Renal cortex interstitium (tissue), 11 donors: ENCODE measurements around the gene AFTPH. TPM values are rescaled to one million over a fixed set of nuclear protein-coding genes. Genes with fewer than 3 reads are reported as not detected.

Source experiments
- DNase-seq, 11 donors: peaks; one replicate each; pipeline ENCODE4 v3.0.0-alpha.2; 2013; ENCODE audit warnings: low read depth in 9 of 11, low spot score in 4 of 11; ENCODE audit errors: extremely low read depth in 1 of 11
- polyA plus RNA-seq, 3 donors: library from polyadenylated mRNA; unstranded; fragments of 120-200 nt; gene quantifications; one replicate each; pipeline ENCODE4 v1.2.1, GENCODE V29; 2013; ENCODE audit not compliant: insufficient read length in 3 of 3

AFTPH gene
- polyA plus RNA-seq, 3 donors: 62.6 to 83.4 (median 68.0) TPM

GRCh38 chr2:64635976-64636911 lies 112.1 kb downstream of the AFTPH start:
- DNase-seq: no peak

DNA sequence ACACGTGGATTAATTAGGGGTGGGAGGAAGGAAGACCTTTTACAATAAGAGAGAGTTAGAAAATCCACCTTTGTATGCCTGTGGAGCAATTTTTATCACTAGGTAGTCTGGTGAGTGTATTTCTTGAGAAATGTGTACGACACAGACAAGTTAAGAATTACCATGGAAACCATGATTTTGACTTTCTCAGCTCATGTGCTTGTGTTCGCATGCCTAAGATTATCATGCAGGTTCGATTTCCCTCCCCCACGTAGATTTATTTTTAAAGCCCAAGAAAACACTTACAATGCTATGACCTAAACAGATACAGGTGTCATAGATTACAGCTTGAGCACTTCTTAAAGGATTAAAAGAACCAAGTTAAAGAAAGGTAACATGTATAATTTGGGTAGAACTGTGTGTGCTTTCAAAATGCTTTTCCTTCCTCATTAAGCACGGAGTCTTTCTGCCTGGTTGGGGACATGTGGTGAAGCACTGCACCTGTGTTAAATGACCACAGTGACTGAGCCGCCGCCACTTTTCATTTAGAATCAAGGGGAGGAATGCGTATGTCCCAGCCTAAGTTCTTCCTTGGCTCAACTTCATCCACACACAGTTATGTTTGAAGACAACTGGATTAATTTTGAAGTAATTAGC lies 113.0 kb downstream of the AFTPH start:
- DNase-seq: no peak

GRCh38 chr2:64637931-64638330 lies 113.8 kb downstream of the AFTPH start:
- DNase-seq: no peak

DNA sequence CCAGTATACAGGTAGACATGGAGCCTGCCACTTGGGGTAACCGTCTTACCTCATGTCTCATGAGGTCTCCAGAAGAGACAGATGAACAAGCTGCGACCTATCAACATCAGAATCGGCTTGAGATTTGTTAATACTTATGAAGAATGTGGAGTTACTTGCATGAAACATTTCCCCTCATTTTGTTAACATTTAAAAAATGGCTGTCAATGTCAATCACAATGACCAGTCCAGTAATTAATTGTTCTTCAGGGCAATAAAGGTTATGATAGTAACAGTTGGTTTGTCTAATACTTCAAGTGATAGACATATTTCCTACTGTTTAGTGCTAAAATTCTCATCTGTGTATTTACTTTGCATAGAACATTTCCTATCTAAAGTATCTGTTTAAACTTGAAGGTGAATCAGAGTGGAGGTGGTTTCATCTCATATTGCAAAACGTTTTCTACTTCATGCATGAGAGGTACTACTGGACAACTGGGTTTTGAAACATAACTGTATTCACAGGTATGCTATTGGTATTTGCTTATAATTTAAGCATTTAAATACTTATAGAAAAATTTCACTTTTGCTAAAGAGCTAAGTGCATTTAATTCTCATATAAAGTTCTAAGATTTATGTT lies 114.5 kb downstream of the AFTPH start:
- DNase-seq: no peak

GRCh38 chr2:64639691-64640090 lies 115.6 kb downstream of the AFTPH start:
- DNase-seq: no peak

DNA sequence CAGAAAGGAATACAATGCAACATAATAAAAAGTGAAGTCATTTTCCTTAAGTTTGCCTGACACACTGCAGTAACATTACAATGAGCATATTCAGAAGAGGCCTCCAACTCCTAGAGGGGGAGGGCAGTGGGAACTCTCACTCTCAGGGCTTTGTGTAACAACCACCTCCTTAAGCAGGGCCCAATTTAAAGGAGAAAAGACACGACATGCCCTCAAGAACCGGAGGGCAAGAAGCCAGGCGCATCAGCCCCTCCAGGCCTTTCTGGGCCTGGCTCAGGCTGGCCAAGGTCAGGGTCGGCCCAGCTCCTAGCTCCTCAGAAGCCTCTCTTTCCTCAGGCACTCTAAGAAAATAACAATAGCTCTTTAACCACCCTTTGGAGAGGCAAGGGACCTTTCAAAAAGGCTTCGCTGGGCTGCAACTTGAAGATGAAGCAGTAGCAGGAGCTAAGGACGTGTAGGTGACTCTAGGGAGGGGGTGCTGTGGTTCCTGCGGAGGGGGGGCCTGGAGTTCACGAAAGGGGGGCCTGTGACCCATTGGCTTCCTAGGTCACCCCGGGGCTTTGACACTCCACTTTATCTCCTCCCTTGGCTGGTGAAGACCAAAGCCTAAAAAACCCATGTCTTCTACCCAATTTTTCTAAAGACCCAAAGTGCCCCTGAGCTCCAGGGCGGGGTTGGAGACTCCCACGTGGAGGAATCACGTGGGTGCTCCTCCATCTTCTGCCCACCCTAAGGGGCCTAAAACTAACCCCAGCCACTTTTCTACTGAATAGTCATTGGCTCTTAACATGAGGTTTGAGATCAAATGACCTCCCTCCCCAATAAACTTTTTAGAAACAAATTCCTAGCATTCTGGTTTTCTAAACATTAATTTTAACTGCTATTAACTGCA lies 116.3 kb downstream of the AFTPH start:
- no peak for DNase-seq

DNA sequence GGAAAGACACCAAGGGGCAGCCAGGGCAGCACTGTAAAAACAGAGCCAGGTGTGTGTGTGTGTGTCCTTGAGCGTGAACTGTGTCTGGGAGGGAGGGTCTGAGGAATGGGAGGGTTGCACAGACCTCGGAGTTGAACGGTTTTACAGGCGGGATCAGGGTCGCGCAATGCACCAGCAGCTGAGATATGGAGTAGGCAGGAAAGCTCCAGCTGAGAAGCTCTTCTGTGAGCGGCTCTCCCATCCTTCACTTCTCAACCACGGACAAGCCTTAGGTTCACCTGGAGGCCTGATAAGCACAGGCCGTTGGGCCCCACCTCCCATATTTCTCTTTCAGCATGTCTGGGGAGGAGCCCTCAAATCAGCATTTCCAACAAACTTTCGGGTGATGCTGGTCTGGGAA lies 117.5 kb downstream of the AFTPH start:
- no peak for DNase-seq

Other genes starting within 250 kb of the AFTPH start
- gene LGALSL, start 70.2 kb upstream of the AFTPH start, polyA plus RNA-seq: 10 to 100 TPM; 28.9 to 38.0 (median 33.8) TPM
- 10 to 100 TPM; 23.7 to 26.8 (median 24.1) TPM for gene SERTAD2, start 129.6 kb downstream of the AFTPH start, polyA plus RNA-seq